ENCODE data around the gene MEX3C. TPM values are rescaled to one million over a fixed set of nuclear protein-coding genes. Genes with fewer than 3 reads are reported as not detected.

The MEX3C gene
- total RNA-seq, 2 experiments from 2014 or later = 46.7 to 66.9 TPM

- Mint-ChIP-seq H3K27ac (no peak overlapping the region), H3K4me3 (no peak overlapping the region), H3K27me3 (no peaks in the 10 kb centered on the region), H3K36me3 (ENCODE audit: low read depth) (no peaks in the 10 kb centered on the region), H3K4me1 (no peaks in the 10 kb centered on the region), H3K9me3 (ENCODE audit: low read depth) (peaks cover 3% of the 10 kb centered on the region)
- intact Hi-C loops (cut with DNase I, micrococcal nuclease) = no loop called here
- peak; percentile 53 for ATAC-seq
- ChIA-PET POLR2A (interaction anchor here (0.6 kb wide), 1 partner anchor 257 kb away, joined by 4 read pairs; no protein-coding TSS in a partner anchor), CTCF (interaction anchor here (0.6 to 1.6 kb wide), 4 partner anchors 15 to 233 kb away, joined by 3 to 4 read pairs (median 4); no protein-coding TSS in a partner anchor)
- no peak for DNase-seq
These were observed 61.7 kb downstream of the MEX3C start for GRCh38 chr18:51135795-51136194.

- POLR2A ChIA-PET = interaction anchor here (0.6 kb wide), 1 partner anchor 258 kb away, joined by 4 read pairs; no protein-coding TSS in a partner anchor
These were observed 62.1 kb downstream of the MEX3C start for GRCh38 chr18:51135364-51135763.

GRCh38 chr18:51134721-51135120, 62.8 kb downstream of the MEX3C start:
- ChIA-PET POLR2A (no interaction called here), CTCF (no interaction called here)
- intact Hi-C loops (cut with DNase I, micrococcal nuclease) = no loop called here
- no peaks in the 10 kb centered on the region for H3K4me1 Mint-ChIP-seq
- no peak overlapping the region for H3K4me3 Mint-ChIP-seq
- no peak for DNase-seq
- no peak for ATAC-seq
- no peaks in the 10 kb centered on the region for H3K36me3 Mint-ChIP-seq (ENCODE audit: low read depth)
- H3K27ac Mint-ChIP-seq = no peak overlapping the region
- no peaks in the 10 kb centered on the region for H3K9me3 Mint-ChIP-seq (ENCODE audit: low read depth)
- no peaks in the 10 kb centered on the region for H3K27me3 Mint-ChIP-seq

More at GRCh38 chr18:51135364-51135763, 62.1 kb downstream of the MEX3C start:
- no peaks in the 10 kb centered on the region for H3K36me3 Mint-ChIP-seq (ENCODE audit: low read depth)
- CTCF ChIA-PET = interaction anchor here (0.6 kb wide), 2 partner anchors 81 to 233 kb away, joined by 4 read pairs; no protein-coding TSS in a partner anchor
- peaks cover 3% of the 10 kb centered on the region for H3K9me3 Mint-ChIP-seq (ENCODE audit: low read depth)
- no peaks in the 10 kb centered on the region for H3K27me3 Mint-ChIP-seq
- no peaks in the 10 kb centered on the region for H3K4me1 Mint-ChIP-seq
- DNase-seq = no peak
- H3K27ac Mint-ChIP-seq = no peak overlapping the region
- intact Hi-C loops (cut with DNase I, micrococcal nuclease) = no loop called here
- no peak overlapping the region for H3K4me3 Mint-ChIP-seq
- ATAC-seq = no peak

DNA sequence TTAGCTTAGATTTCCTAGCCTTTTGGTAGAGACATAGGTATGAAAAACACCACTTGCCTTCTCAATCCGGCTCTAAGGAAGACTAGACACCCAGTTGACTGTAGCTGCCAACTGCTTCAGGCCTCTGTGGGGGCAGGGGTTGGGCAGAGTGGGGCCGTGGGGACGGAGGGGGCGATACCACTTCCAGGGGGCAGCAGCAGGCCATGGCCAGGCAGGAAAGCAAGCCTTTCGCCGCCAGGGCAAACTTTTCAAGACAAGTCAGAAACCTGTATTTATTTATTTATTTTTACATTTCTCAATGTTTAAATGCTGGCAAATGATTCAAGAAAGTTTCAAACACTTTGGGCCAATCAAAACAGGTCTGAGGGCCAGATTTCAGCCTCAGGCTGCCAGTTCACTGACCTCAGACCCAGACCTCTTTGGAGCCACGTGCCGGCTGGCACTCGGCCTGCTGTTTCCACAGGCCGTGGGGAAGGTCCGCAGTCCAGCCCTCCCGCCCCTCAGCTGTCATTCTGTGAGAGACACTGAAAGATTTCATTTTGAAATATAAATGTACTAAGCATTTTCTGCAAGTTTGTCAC, 63.8 kb downstream of the MEX3C start:
- POLR2A ChIA-PET = no interaction called here
- H3K9me3 Mint-ChIP-seq (ENCODE audit: low read depth) = no peaks in the 10 kb centered on the region
- H3K27ac Mint-ChIP-seq = no peak overlapping the region
- ATAC-seq = no peak
- H3K27me3 Mint-ChIP-seq = no peaks in the 10 kb centered on the region
- CTCF ChIA-PET = interaction anchor here (1.0 to 1.2 kb wide), 2 partner anchors 10 to 109 kb away, joined by 3 read pairs; no protein-coding TSS in a partner anchor
- intact Hi-C loops (cut with DNase I, micrococcal nuclease) = no loop called here
- no peak for DNase-seq
- H3K4me3 Mint-ChIP-seq = no peak overlapping the region
- H3K4me1 Mint-ChIP-seq = no peaks in the 10 kb centered on the region
- H3K36me3 Mint-ChIP-seq (ENCODE audit: low read depth) = no peaks in the 10 kb centered on the region

DNA sequence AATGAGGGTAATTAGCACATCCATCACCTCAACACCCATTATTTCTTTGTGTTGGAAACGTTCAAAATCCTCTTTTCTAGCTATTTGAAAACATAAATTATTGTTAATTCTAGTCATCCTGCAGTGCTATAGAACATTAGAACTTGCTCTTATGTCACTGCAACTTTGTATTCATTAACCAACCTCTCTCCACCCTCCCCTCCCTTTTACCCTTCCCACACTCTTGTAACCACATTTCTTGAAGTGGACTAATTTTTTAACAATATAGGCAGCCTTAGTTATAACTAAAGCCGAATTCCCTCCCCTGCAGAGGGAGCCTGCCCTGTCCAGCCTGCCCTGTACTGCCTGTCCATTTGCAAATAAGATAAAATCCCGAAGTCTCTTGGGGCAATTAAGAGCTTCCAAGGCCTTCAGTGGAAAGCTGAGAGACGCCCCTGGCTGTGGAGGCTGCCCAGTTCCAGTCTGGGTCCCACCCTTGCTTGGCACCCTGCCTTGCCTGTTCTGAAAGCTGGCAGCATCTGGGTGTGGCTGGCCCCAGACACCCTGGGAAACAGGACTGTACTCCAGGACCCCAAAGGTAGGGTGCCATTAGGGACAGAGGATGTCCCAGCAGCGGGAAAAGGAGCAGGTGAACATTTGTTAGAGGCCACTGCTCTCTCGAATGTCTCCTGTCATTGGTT, 65.1 kb downstream of the MEX3C start:
- H3K4me3 Mint-ChIP-seq = no peak overlapping the region
- no peak for ATAC-seq
- H3K36me3 Mint-ChIP-seq (ENCODE audit: low read depth) = no peaks in the 10 kb centered on the region
- no peaks in the 10 kb centered on the region for H3K27me3 Mint-ChIP-seq
- intact Hi-C loops (cut with DNase I, micrococcal nuclease) = no loop called here
- no peaks in the 10 kb centered on the region for H3K4me1 Mint-ChIP-seq
- H3K27ac Mint-ChIP-seq = no peak overlapping the region
- ChIA-PET CTCF (interaction anchor here (0.7 kb wide), 2 partner anchors 76 to 259 kb away, joined by 3 read pairs; no protein-coding TSS in a partner anchor), POLR2A (interaction anchor here (0.6 kb wide), 1 partner anchor 65 kb away, joined by 4 read pairs; the partner anchor contains the start of gene MEX3C)
- DNase-seq = no peak
- no peaks in the 10 kb centered on the region for H3K9me3 Mint-ChIP-seq (ENCODE audit: low read depth)

GRCh38 chr18:51128533-51128932, 68.9 kb downstream of the MEX3C start:
- no peaks in the 10 kb centered on the region for H3K36me3 Mint-ChIP-seq (ENCODE audit: low read depth)
- ChIA-PET POLR2A (no interaction called here), CTCF (interaction anchor here (0.6 kb wide), 1 partner anchor 430 kb away, joined by 3 read pairs; no protein-coding TSS in a partner anchor)
- ATAC-seq (no peak), DNase-seq (no peak)
- no peak overlapping the region for H3K4me3 Mint-ChIP-seq
- no peaks in the 10 kb centered on the region for H3K9me3 Mint-ChIP-seq (ENCODE audit: low read depth)
- intact Hi-C loops (cut with DNase I, micrococcal nuclease) = no loop called here
- no peaks in the 10 kb centered on the region for H3K27me3 Mint-ChIP-seq
- H3K27ac Mint-ChIP-seq = no peak overlapping the region
- no peaks in the 10 kb centered on the region for H3K4me1 Mint-ChIP-seq

- POLR2A ChIA-PET = no interaction called here
- H3K4me1 Mint-ChIP-seq = no peaks in the 10 kb centered on the region
- H3K4me3 Mint-ChIP-seq = no peak overlapping the region
- H3K27me3 Mint-ChIP-seq = no peaks in the 10 kb centered on the region
- ATAC-seq (no peak), DNase-seq (no peak)
- intact Hi-C loops (cut with DNase I, micrococcal nuclease) = no loop called here
- CTCF ChIA-PET = no interaction called here
- H3K9me3 Mint-ChIP-seq (ENCODE audit: low read depth) = no peaks in the 10 kb centered on the region
- no peaks in the 10 kb centered on the region for H3K36me3 Mint-ChIP-seq (ENCODE audit: low read depth)
- H3K27ac Mint-ChIP-seq = no peak overlapping the region
These were observed 69.8 kb downstream of the MEX3C start for GRCh38 chr18:51127664-51128063.

GRCh38 chr18:51125976-51126375, 71.5 kb downstream of the MEX3C start:
- ChIA-PET CTCF (no interaction called here), POLR2A (interaction anchor here (0.6 kb wide), 1 partner anchor 55 kb away, joined by 6 read pairs; no protein-coding TSS in a partner anchor)
- Mint-ChIP-seq H3K4me1 (no peaks in the 10 kb centered on the region), H3K9me3 (ENCODE audit: low read depth) (no peaks in the 10 kb centered on the region), H3K36me3 (ENCODE audit: low read depth) (no peaks in the 10 kb centered on the region), H3K4me3 (no peak overlapping the region), H3K27ac (no peak overlapping the region), H3K27me3 (no peaks in the 10 kb centered on the region)
- ATAC-seq (no peak), DNase-seq (no peak)
- intact Hi-C loops (cut with DNase I, micrococcal nuclease) = no loop called here

Other genes with a start within 250 kb of the MEX3C start
- 1 to 10 TPM; 4.7 to 5.6 TPM for gene ELAC1, start 229.6 kb downstream of the MEX3C start, total RNA-seq
- 10 to 100 TPM; 79.3 to 89.5 TPM for gene SMAD4, start 167.5 kb downstream of the MEX3C start, total RNA-seq

Measured in activated CD4-positive, alpha-beta T cell treated with anti-CD3 and anti-CD28 coated beads for 36 hours (primary cell).